Neural progenitor cell (in vitro differentiated cells): ENCODE results near the gene AUTS2. TPM values are rescaled to one million over a fixed set of nuclear protein-coding genes. Genes with fewer than 3 reads are reported as not detected.

Source experiments
- DNase-seq: peaks from one replicate; pipeline ENCODE4 v3.0.0-alpha.2; 2016; ENCODE audit warnings: low spot score
- H2AFZ ChIP-seq: fragments of 200-600 bp; sonication (generic); replicated peaks from 2 replicates; pipeline ENCODE4 v1.6.1; 2016; ENCODE audit warnings: antibody characterized with exemption
- H3F3A ChIP-seq: fragments of 200-600 bp; sonication (generic); 2 replicates; pipeline ENCODE4 v1.6.1; 2016; ENCODE audit warnings: antibody characterized with exemption, low read depth
- H3K27ac ChIP-seq: fragments of 200-600 bp; sonication (generic); 2 replicates; pipeline ENCODE4 v1.5.1; 2016; ENCODE audit warnings: mild to moderate bottlenecking
- H3K27me3 ChIP-seq: fragments of 200-600 bp; sonication (generic); 2 replicates; pipeline ENCODE4 v1.6.1; 2016; ENCODE audit warnings: mild to moderate bottlenecking, moderate library complexity
- H3K36me3 ChIP-seq: fragments of 200-600 bp; sonication (generic); 2 replicates; pipeline ENCODE4 v1.5.1; 2016
- H3K4me1 ChIP-seq: fragments of 200-600 bp; sonication (generic); 2 replicates; pipeline ENCODE4 v1.6.1; 2016; ENCODE audit warnings: mixed run types
- H3K4me2 ChIP-seq: fragments of 200-600 bp; sonication (generic); 2 replicates; pipeline ENCODE4 v1.6.1; 2016
- H3K4me3 ChIP-seq: fragments of 200-600 bp; sonication (generic); 2 replicates; pipeline ENCODE4 v1.5.1; 2016
- H3K79me2 ChIP-seq: fragments of 200-600 bp; sonication (generic); 2 replicates; pipeline ENCODE4 v1.6.1; 2016; ENCODE audit warnings: low read depth
- H3K9ac ChIP-seq: fragments of 200-600 bp; sonication (generic); 2 replicates; pipeline ENCODE4 v1.6.1; 2016
- H3K9me3 ChIP-seq: fragments of 200-600 bp; sonication (generic); 2 replicates; pipeline ENCODE4 v1.5.1; 2016; ENCODE audit warnings: low read depth
- H4K20me1 ChIP-seq: fragments of 200-600 bp; sonication (generic); 2 replicates; pipeline ENCODE4 v1.6.1; 2016; ENCODE audit warnings: low read depth
- H3K27ac Mint-ChIP-seq: 3 replicates; pipeline ENCODE4 v1.8.0; 2021; ENCODE audit warnings: mixed read lengths
- H3K27me3 Mint-ChIP-seq: 2 replicates; pipeline ENCODE4 v1.8.0; 2022; ENCODE audit warnings: low read depth, mild to moderate bottlenecking, inconsistent platforms, moderate library complexity, mixed read lengths; ENCODE audit not compliant: insufficient read depth
- H3K36me3 Mint-ChIP-seq: 3 replicates; pipeline ENCODE4 v1.8.0; 2021; ENCODE audit warnings: mixed read lengths
- H3K4me1 Mint-ChIP-seq: 3 replicates; pipeline ENCODE4 v1.8.0; 2021; ENCODE audit warnings: mixed read lengths
- H3K4me3 Mint-ChIP-seq: 3 replicates; pipeline ENCODE4 v1.8.0; 2021; ENCODE audit warnings: mild to moderate bottlenecking, moderate library complexity, mixed read lengths
- H3K9me3 Mint-ChIP-seq: 3 replicates; pipeline ENCODE4 v1.8.0; 2020; ENCODE audit warnings: mixed read lengths
- CTCF ChIP-seq: fragments of 200-600 bp; sonication (generic); IDR thresholded peaks from 2 replicates; pipeline ENCODE4 v1.5.1; 2017; ENCODE audit warnings: antibody characterized with exemption, mild to moderate bottlenecking
- EZH2 ChIP-seq: fragments of 200-600 bp; sonication (generic); IDR thresholded peaks from 2 replicates; pipeline ENCODE4 v1.6.1; 2017; ENCODE audit warnings: antibody characterized with exemption, mild to moderate bottlenecking, moderate library complexity
- EZH2phosphoT487 ChIP-seq: fragments of 200-600 bp; sonication (generic); IDR thresholded peaks from 2 replicates; pipeline ENCODE4 v1.6.1; 2017; ENCODE audit warnings: antibody characterized with exemption
- total RNA-seq: library from RNA; depleted of rRNA; stranded (reverse); fragments of >200 nt; gene quantifications from 2 replicates; pipeline ENCODE4 v1.2.3, GENCODE V29; 2015; ENCODE audit warnings: low replicate concordance

Gene AUTS2
- total RNA-seq, 1 donor from 2014 or later: 50.0 TPM

- Histone ChIP-seq H3K4me1 (peaks cover 23% of the 10 kb centered on the region), H3K36me3 (no peaks in the 10 kb centered on the region), H3K27me3 (no peaks in the 10 kb centered on the region), H2AFZ (no peak overlapping the region), H4K20me1 (peaks cover 21% of the 10 kb centered on the region), H3K9ac (no peak overlapping the region), H3K9me3 (no peaks in the 10 kb centered on the region), H3K79me2 (no peaks in the 10 kb centered on the region), H3K27ac (no peak overlapping the region), H3K4me3 (no peak overlapping the region), H3F3A (no peaks in the 10 kb centered on the region), H3K4me2 (no peak overlapping the region)
- Mint-ChIP-seq H3K9me3 (no peaks in the 10 kb centered on the region), H3K36me3 (peaks cover 8% of the 10 kb centered on the region), H3K27ac (no peak overlapping the region), H3K27me3 (peaks cover 2% of the 10 kb centered on the region), H3K4me3 (no peak overlapping the region), H3K4me1 (peaks cover 61% of the 10 kb centered on the region)
- TF ChIP-seq EZH2phosphoT487 (no peak), CTCF (no peak), EZH2 (no peak)
- no peak for DNase-seq
Measured at GRCh38 chr7:69765879-69766278, 167.6 kb downstream of the AUTS2 start.

- Mint-ChIP-seq H3K36me3 (peaks cover 8% of the 10 kb centered on the region), H3K4me3 (no peak overlapping the region), H3K9me3 (no peaks in the 10 kb centered on the region), H3K4me1 (peaks cover 54% of the 10 kb centered on the region), H3K27ac (no peak overlapping the region), H3K27me3 (peaks cover 5% of the 10 kb centered on the region)
- Histone ChIP-seq H3K9ac (no peak overlapping the region), H3K4me3 (no peak overlapping the region), H3K4me2 (no peak overlapping the region), H3K27me3 (no peaks in the 10 kb centered on the region), H3K27ac (no peak overlapping the region), H3K4me1 (peaks cover 10% of the 10 kb centered on the region), H4K20me1 (peaks cover 23% of the 10 kb centered on the region), H3F3A (no peaks in the 10 kb centered on the region), H2AFZ (no peak overlapping the region), H3K79me2 (no peaks in the 10 kb centered on the region), H3K36me3 (no peaks in the 10 kb centered on the region), H3K9me3 (no peaks in the 10 kb centered on the region)
- no peak for TF ChIP-seq EZH2
- no peak for DNase-seq
Measured at GRCh38 chr7:69768986-69769595, 170.8 kb downstream of the AUTS2 start.

GRCh38 chr7:69769826-69770225 lies 171.6 kb downstream of the AUTS2 start:
- Histone ChIP-seq H3K27me3 (no peaks in the 10 kb centered on the region), H4K20me1 (peaks cover 16% of the 10 kb centered on the region), H3K9me3 (no peaks in the 10 kb centered on the region), H3K4me1 (peaks cover 3% of the 10 kb centered on the region), H3F3A (no peaks in the 10 kb centered on the region), H3K79me2 (no peaks in the 10 kb centered on the region), H3K4me3 (no peak overlapping the region), H3K4me2 (no peak overlapping the region), H3K27ac (no peak overlapping the region), H2AFZ (no peak overlapping the region), H3K36me3 (no peaks in the 10 kb centered on the region), H3K9ac (no peak overlapping the region)
- H3K9me3 Mint-ChIP-seq: no peaks in the 10 kb centered on the region
- peaks cover 47% of the 10 kb centered on the region for H3K4me1 Mint-ChIP-seq
- TF ChIP-seq EZH2 (no peak), EZH2phosphoT487 (no peak), CTCF (no peak)
- H3K4me3 Mint-ChIP-seq: no peak overlapping the region
- no peak for DNase-seq
- H3K27ac Mint-ChIP-seq: no peak overlapping the region
- peaks cover 5% of the 10 kb centered on the region for H3K27me3 Mint-ChIP-seq
- H3K36me3 Mint-ChIP-seq: peaks cover 8% of the 10 kb centered on the region

GRCh38 chr7:69770613-69771012 lies 172.3 kb downstream of the AUTS2 start:
- Histone ChIP-seq H3K27ac (no peak overlapping the region), H3K9me3 (no peaks in the 10 kb centered on the region), H3K4me3 (no peak overlapping the region), H3K4me1 (no peaks in the 10 kb centered on the region), H3K36me3 (no peaks in the 10 kb centered on the region), H2AFZ (no peak overlapping the region), H4K20me1 (peaks cover 12% of the 10 kb centered on the region), H3K9ac (no peak overlapping the region), H3K4me2 (no peak overlapping the region), H3K79me2 (no peaks in the 10 kb centered on the region), H3K27me3 (no peaks in the 10 kb centered on the region), H3F3A (no peaks in the 10 kb centered on the region)
- Mint-ChIP-seq H3K36me3 (peaks cover 8% of the 10 kb centered on the region), H3K27me3 (peaks cover 5% of the 10 kb centered on the region), H3K4me3 (no peak overlapping the region), H3K27ac (no peak overlapping the region), H3K9me3 (no peaks in the 10 kb centered on the region), H3K4me1 (peaks cover 49% of the 10 kb centered on the region)
- no peak for DNase-seq
- no peak for TF ChIP-seq EZH2phosphoT487
- no peak for TF ChIP-seq CTCF
- TF ChIP-seq EZH2: no peak
